CD4-positive, CD25-positive, alpha-beta regulatory T cell (primary cell): Measurements from ENCODE around the gene ACTA2. TPM values are rescaled to one million over a fixed set of nuclear protein-coding genes. Genes with fewer than 3 reads are reported as not detected.

ENCODE experiments used
- ATAC-seq, 2 donors: fragments of 150-1000 bp; cut with Tn5 transposase; one replicate each; pipeline ENCODE4 v1.10.0; 2021; ENCODE audit warnings: low read depth in 2 of 2, moderate number of reproducible peaks in 2 of 2, moderate library complexity in 1 of 2
- DNase-seq, 3 donors: peaks; one replicate each; pipeline versions ENCODE4 v3.0.0 to v3.0.0-alpha.2; 2012 to 2022; ENCODE audit warnings: mixed read lengths in 1 of 3
- H3K27ac ChIP-seq: one replicate; pipeline ENCODE4 v1.7.0; 2013; ENCODE audit warnings: mild to moderate bottlenecking, low read length; ENCODE audit not compliant: insufficient read depth, poor library complexity, severe bottlenecking
- H3K27me3 ChIP-seq: one replicate; pipeline ENCODE4 v1.7.0; 2013; ENCODE audit warnings: low read length; ENCODE audit not compliant: control insufficient read depth, insufficient read depth
- H3K36me3 ChIP-seq: one replicate; pipeline ENCODE4 v1.7.0; 2013; ENCODE audit warnings: mild to moderate bottlenecking, low read length, moderate library complexity; ENCODE audit not compliant: control insufficient read depth, insufficient read depth
- H3K4me1 ChIP-seq: 2 replicates; pipeline ENCODE4 v1.7.0; 2013; ENCODE audit warnings: mild to moderate bottlenecking, low read length; ENCODE audit not compliant: insufficient read depth, control insufficient read depth, poor library complexity, severe bottlenecking
- H3K4me3 ChIP-seq: one replicate; pipeline ENCODE4 v1.7.0; 2013; ENCODE audit warnings: low read depth, mild to moderate bottlenecking, low read length, moderate library complexity
- H3K9me3 ChIP-seq, 2 experiments: 1 replicate in 1 of 2; 2 replicates in 1 of 2; pipeline ENCODE4 v1.7.0; 2013; ENCODE audit warnings: low read length in 2 of 2, mild to moderate bottlenecking in 1 of 2, moderate library complexity in 1 of 2; ENCODE audit not compliant: control insufficient read depth in 2 of 2
- H3K27ac Mint-ChIP-seq, 3 donors: one replicate each; pipeline ENCODE4 v1.8.0; 2020 to 2022; ENCODE audit warnings: mild to moderate bottlenecking in 3 of 3, mixed read lengths in 3 of 3, moderate library complexity in 2 of 3
- H3K27me3 Mint-ChIP-seq: one replicate; pipeline ENCODE4 v1.8.0; 2022; ENCODE audit warnings: mild to moderate bottlenecking, mixed read lengths
- H3K36me3 Mint-ChIP-seq: one replicate; pipeline ENCODE4 v1.8.0; 2020; ENCODE audit warnings: mixed read lengths
- H3K4me1 Mint-ChIP-seq, 4 donors: one replicate each; pipeline ENCODE4 v1.8.0; 2020 to 2022; ENCODE audit warnings: mixed read lengths in 4 of 4, mild to moderate bottlenecking in 1 of 4
- H3K4me3 Mint-ChIP-seq, 4 donors: one replicate each; pipeline ENCODE4 v1.8.0; 2020 to 2022; ENCODE audit warnings: mild to moderate bottlenecking in 4 of 4, mixed read lengths in 4 of 4, moderate library complexity in 3 of 4
- H3K9me3 Mint-ChIP-seq, 7 donors: one replicate each; pipeline ENCODE4 v1.8.0; 2020 to 2022; ENCODE audit warnings: mixed read lengths in 7 of 7, mild to moderate bottlenecking in 3 of 7, moderate library complexity in 2 of 7
- polyA plus RNA-seq, 4 donors: library from polyadenylated mRNA; unstranded; fragments of 300-500 nt; fragmentation: Illumina TruSeq; gene quantifications; one replicate each; pipeline ENCODE4 v1.2.3, GENCODE V29; 2021
- total RNA-seq: library from RNA; stranded (reverse); gene quantifications from one replicate; pipeline ENCODE4 v1.2.3, GENCODE V29; 2022

Gene ACTA2
- total and polyA plus RNA-seq, 5 donors from 2014 or later = 26.2 to 65.9 (median 53.1) TPM

DNA sequence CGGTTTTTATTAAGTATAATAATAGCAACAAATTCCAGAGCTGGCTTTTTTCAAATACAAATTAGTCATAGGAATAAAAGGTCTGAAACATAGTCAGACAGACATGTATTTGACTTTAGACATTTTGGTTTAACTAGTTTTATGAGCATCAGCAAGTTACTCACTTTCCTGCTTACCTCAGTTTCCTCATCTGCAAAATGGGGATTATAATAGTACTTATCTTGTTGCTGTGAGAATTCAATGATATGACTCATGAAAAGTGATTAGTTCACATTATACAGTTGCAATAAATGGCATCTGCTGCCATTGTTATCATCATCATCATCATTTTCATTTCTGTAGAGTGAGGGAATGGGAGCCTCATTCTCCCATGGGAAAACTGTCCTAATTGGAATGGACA lies 33.5 kb downstream of the ACTA2 start:
- Histone ChIP-seq H3K9me3 (no peaks in the 10 kb centered on the region), H3K4me3 (no peak overlapping the region), H3K27me3 (no peaks in the 10 kb centered on the region), H3K27ac (no peak overlapping the region), H3K4me1 (no peaks in the 10 kb centered on the region), H3K36me3 (peaks cover 73% of the 10 kb centered on the region)
- no peaks in the 10 kb centered on the region for H3K27me3 Mint-ChIP-seq
- no peak overlapping the region for H3K27ac Mint-ChIP-seq
- H3K9me3 Mint-ChIP-seq = no peaks in the 10 kb centered on the region
- H3K4me1 Mint-ChIP-seq = peaks cover 5 to 14% (median 10%) of the 10 kb centered on the region in 4 donors
- no peak overlapping the region for H3K4me3 Mint-ChIP-seq
- ATAC-seq = no peak
- H3K36me3 Mint-ChIP-seq = peaks cover 37% of the 10 kb centered on the region
- DNase-seq = no peak

DNA sequence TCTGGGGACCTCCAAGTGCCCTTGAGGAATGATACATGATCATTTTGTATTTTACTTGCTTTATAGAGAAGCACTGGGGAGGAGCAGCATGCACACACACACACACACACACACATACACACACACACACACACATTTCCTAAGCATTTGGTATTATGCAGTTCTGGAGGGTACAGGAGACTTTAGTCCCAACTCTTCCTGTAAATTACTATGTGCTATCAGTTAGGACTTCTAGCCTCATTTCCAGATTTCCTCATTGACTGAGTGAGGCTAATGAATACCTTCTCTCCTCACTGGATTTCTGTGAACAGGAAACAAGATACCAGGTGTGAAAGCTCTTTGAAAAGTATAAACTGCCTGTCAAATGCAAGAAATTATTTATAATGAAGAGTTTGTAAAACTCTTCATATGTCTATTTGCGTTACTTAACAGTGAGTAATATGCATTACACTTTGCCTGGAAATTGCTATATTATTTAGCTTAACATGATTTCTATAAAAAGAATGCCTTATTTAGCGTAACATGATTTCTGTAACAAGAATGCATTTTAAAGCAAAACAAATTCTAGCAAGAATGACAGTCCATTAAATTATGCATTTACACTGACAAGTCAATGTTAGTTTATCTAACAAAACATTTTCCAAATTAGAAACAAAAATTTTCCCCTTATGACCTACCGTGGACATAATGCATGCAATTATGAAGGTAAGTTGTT lies 34.2 kb downstream of the ACTA2 start:
- H3K27ac Mint-ChIP-seq = no peak overlapping the region
- DNase-seq = no peak
- no peak for ATAC-seq

DNA sequence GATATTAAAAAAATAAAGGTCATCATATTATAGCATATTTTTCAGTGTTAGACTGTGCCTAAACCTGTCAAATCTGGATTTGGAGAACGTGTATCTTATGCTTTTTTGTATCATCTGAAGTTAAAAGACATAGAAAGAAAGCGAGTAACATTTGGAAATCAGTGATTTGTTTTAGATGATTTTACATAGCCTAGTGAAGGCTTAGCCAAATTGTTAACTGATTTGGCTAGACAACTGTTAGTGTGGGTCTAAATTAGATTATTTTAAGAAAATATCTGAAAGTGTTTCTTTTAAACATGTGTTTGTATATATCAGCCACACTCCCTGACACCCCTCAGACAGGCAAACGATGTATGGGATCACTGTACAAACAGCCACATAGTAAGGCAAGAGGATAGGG lies 35.6 kb downstream of the ACTA2 start:
- no peak for ATAC-seq
- no peaks in the 10 kb centered on the region for H3K27me3 Mint-ChIP-seq
- H3K9me3 Mint-ChIP-seq = no peaks in the 10 kb centered on the region
- no peaks in the 10 kb centered on the region for H3K27me3 ChIP-seq
- H3K36me3 Mint-ChIP-seq = peaks cover 45% of the 10 kb centered on the region
- no peak overlapping the region for H3K4me3 Mint-ChIP-seq
- DNase-seq = no peak
- H3K27ac ChIP-seq = no peak overlapping the region
- peaks cover 75% of the 10 kb centered on the region for H3K36me3 ChIP-seq
- no peaks in the 10 kb centered on the region for H3K4me1 ChIP-seq
- H3K27ac Mint-ChIP-seq = no peak overlapping the region
- H3K4me1 Mint-ChIP-seq = peaks cover 9 to 16% (median 12%) of the 10 kb centered on the region in 4 donors
- H3K4me3 ChIP-seq = no peak overlapping the region
- no peaks in the 10 kb centered on the region for H3K9me3 ChIP-seq

More for the DNA sequence above, 34.2 kb downstream of the ACTA2 start:
- no peaks in the 10 kb centered on the region for H3K4me1 ChIP-seq
- Mint-ChIP-seq H3K36me3 (peaks cover 37% of the 10 kb centered on the region), H3K9me3 (no peaks in the 10 kb centered on the region), H3K27me3 (no peaks in the 10 kb centered on the region), H3K4me1 (peaks cover 5 to 14% (median 10%) of the 10 kb centered on the region in 4 donors), H3K4me3 (no peak overlapping the region)
- H3K4me3 ChIP-seq = no peak overlapping the region
- no peak overlapping the region for H3K27ac ChIP-seq
- H3K27me3 ChIP-seq = no peaks in the 10 kb centered on the region
- H3K9me3 ChIP-seq = no peaks in the 10 kb centered on the region
- H3K36me3 ChIP-seq = peaks cover 73% of the 10 kb centered on the region

DNA sequence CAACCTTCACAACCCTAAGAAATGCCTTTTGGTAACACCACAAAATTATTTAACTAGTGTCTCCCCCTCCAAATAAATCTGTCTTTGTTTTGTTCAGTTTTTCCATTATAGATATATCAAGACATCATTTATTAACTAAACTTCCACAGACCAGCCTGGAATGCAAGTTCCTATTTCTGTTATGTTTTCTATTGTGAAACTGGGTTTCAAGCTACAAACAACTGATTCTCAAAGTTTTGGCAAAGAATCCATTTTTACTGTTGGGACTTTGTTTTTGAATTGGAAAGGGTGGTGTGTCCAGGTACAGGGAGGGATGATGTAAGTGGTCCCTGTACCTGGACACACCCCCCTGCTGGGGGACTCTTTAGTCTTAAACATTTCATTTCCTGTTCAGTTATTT lies 36.3 kb downstream of the ACTA2 start:
- DNase-seq = no peak
- no peak overlapping the region for H3K4me3 ChIP-seq
- Mint-ChIP-seq H3K36me3 (peaks cover 52% of the 10 kb centered on the region), H3K4me1 (peaks cover 9 to 16% (median 12%) of the 10 kb centered on the region in 4 donors), H3K27me3 (no peaks in the 10 kb centered on the region), H3K9me3 (no peaks in the 10 kb centered on the region), H3K4me3 (no peak overlapping the region), H3K27ac (peak overlapping the region in 2 of 3 donors; percentile 29 to 64)
- no peaks in the 10 kb centered on the region for H3K9me3 ChIP-seq
- H3K27me3 ChIP-seq = no peaks in the 10 kb centered on the region
- H3K27ac ChIP-seq = no peak overlapping the region
- peaks cover 75% of the 10 kb centered on the region for H3K36me3 ChIP-seq
- ATAC-seq = no peak
- H3K4me1 ChIP-seq = no peaks in the 10 kb centered on the region

DNA sequence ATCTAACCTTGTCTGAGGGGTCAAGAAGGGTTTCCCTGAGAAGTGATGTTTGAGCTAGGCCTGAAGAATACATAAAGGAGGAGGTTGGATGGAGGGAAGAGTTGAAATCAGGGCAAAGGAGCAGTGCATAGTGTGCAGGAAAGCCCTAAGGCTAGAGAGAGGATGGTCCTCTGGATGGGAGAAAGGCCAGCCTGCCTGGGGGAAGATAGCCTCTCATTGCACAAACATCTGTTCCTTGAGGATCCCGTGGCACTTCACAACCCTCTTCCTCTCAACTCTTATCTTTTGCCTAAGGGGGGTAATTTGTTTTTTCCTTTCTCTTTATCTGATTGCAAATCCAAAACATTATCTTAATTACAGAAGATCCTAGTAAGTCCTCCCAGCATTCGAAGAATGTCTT lies 36.8 kb downstream of the ACTA2 start:
- no peaks in the 10 kb centered on the region for H3K4me1 ChIP-seq
- H3K36me3 ChIP-seq = peaks cover 74% of the 10 kb centered on the region
- H3K27me3 ChIP-seq = no peaks in the 10 kb centered on the region
- ATAC-seq (no peak), DNase-seq (no peak)
- Mint-ChIP-seq H3K4me3 (no peak overlapping the region), H3K9me3 (no peaks in the 10 kb centered on the region), H3K4me1 (peaks cover 9 to 16% (median 12%) of the 10 kb centered on the region in 4 donors), H3K27ac (peak overlapping the region; percentile 5 to 64 (median 29)), H3K27me3 (no peaks in the 10 kb centered on the region), H3K36me3 (peaks cover 55% of the 10 kb centered on the region)
- no peak overlapping the region for H3K27ac ChIP-seq
- H3K9me3 ChIP-seq = no peaks in the 10 kb centered on the region
- no peak overlapping the region for H3K4me3 ChIP-seq

DNA sequence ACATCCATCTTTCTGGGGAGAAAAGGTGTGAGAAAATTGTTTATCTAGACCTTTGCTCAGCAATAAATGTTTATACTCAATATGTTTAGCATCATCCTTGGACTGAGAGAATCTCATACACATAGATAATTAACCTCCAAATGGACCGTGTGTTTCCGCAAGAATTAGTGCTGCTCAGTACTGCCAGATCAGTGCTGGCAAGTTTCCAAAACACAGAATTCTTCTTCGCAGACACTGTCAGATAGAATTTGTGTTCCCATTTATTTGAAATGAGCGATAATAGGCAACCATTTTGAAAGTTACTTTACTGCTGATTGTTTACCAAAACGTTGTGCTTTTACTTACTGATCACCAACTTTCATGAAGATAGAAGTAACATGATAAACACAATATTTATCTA lies 38.8 kb downstream of the ACTA2 start:
- no peak for DNase-seq
- H3K27ac ChIP-seq = no peak overlapping the region
- Mint-ChIP-seq H3K27me3 (no peaks in the 10 kb centered on the region), H3K9me3 (no peaks in the 10 kb centered on the region), H3K4me3 (no peak overlapping the region), H3K27ac (no peak overlapping the region), H3K4me1 (peaks cover 8 to 16% (median 9%) of the 10 kb centered on the region in 4 donors), H3K36me3 (peaks cover 58% of the 10 kb centered on the region)
- no peak overlapping the region for H3K4me3 ChIP-seq
- H3K36me3 ChIP-seq = peaks cover 79% of the 10 kb centered on the region
- H3K27me3 ChIP-seq = no peaks in the 10 kb centered on the region
- H3K4me1 ChIP-seq = no peaks in the 10 kb centered on the region
- no peaks in the 10 kb centered on the region for H3K9me3 ChIP-seq
- ATAC-seq = no peak

DNA sequence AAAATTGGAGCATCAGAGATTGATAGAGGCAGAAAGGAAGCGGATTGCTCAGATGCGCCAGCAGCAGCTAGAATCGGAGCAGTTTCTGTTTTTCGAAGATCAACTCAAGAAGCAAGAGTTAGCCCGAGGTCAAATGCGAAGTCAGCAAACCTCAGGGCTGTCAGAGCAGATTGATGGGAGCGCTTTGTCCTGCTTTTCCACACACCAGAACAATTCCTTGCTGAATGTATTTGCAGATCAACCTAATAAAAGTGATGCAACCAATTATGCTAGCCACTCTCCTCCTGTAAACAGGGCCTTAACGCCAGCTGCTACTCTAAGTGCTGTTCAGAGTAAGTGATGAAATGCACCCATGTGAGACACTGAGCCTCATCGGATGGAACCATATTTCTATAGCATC lies 39.4 kb downstream of the ACTA2 start:
- Histone ChIP-seq H3K4me1 (no peaks in the 10 kb centered on the region), H3K27ac (no peak overlapping the region), H3K9me3 (no peaks in the 10 kb centered on the region), H3K27me3 (no peaks in the 10 kb centered on the region), H3K4me3 (no peak overlapping the region), H3K36me3 (peaks cover 78% of the 10 kb centered on the region)
- H3K27ac Mint-ChIP-seq = peak overlapping the region in 1 of 3 donors; percentile 49
- H3K36me3 Mint-ChIP-seq = peaks cover 65% of the 10 kb centered on the region
- H3K9me3 Mint-ChIP-seq = no peaks in the 10 kb centered on the region
- ATAC-seq = no peak
- peaks cover 10 to 22% (median 15%) of the 10 kb centered on the region in 4 donors for H3K4me1 Mint-ChIP-seq
- no peaks in the 10 kb centered on the region for H3K27me3 Mint-ChIP-seq
- DNase-seq = no peak
- H3K4me3 Mint-ChIP-seq = no peak overlapping the region

DNA sequence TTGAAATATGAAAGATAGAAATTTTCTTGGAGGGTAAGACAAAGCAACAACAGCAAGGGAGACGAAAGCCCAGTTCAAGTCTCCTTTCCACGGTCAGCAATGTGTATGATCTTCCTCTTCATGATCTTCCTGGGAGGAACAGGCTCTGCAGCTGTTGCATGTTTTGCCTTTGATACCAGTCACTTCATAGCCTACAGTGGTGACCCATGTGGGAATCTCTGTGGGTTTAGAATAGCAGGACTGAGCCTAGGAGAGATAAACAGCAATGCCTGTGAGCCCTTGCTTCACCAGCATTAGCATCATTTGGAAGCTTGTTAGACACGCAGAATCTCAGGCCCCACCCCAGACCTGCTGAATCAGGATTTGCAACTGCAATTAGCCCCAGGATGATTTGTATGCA lies 40.7 kb downstream of the ACTA2 start:
- H3K27ac Mint-ChIP-seq = peak overlapping the region in 1 of 3 donors; percentile 53
- Histone ChIP-seq H3K36me3 (peaks cover 78% of the 10 kb centered on the region), H3K9me3 (no peaks in the 10 kb centered on the region), H3K27me3 (no peaks in the 10 kb centered on the region), H3K4me3 (no peak overlapping the region), H3K27ac (no peak overlapping the region), H3K4me1 (no peaks in the 10 kb centered on the region)
- no peak for ATAC-seq
- H3K9me3 Mint-ChIP-seq = no peaks in the 10 kb centered on the region
- peaks cover 13 to 26% (median 24%) of the 10 kb centered on the region in 4 donors for H3K4me1 Mint-ChIP-seq
- no peak overlapping the region for H3K4me3 Mint-ChIP-seq
- DNase-seq = no peak
- H3K27me3 Mint-ChIP-seq = no peaks in the 10 kb centered on the region
- H3K36me3 Mint-ChIP-seq = peaks cover 58% of the 10 kb centered on the region
